NCI-H2081 treated with DMSO at 0.1 percent for 48 hours (cell line): ENCODE data around the gene NFKBIL1.
"Not testable (repeated sequence)": the region's sequence is repeated elsewhere in the genome, so short reads cannot be mapped to it uniquely, and the experiment has no call there.

ENCODE experiments used
- DNase-seq: peaks from one replicate; lab custom pipeline; 2025; lab: John Stamatoyannopoulos, UW

Gene NFKBIL1

GRCh38 chr6:31546958-31547726 is at the start of gene NFKBIL1:
TSS of gene NFKBIL1 (plus strand) at chr6:31547608. CDS start at chr6:31547695, 87 bp downstream.
- peak; percentile 87 for DNase-seq

- no peak for DNase-seq
Measured at GRCh38 chr6:31498748-31499147, 48.7 kb upstream of the NFKBIL1 start.

- DNase-seq: not testable (repeated sequence)
Measured at GRCh38 chr6:31499648-31500047, 47.8 kb upstream of the NFKBIL1 start.

DNA sequence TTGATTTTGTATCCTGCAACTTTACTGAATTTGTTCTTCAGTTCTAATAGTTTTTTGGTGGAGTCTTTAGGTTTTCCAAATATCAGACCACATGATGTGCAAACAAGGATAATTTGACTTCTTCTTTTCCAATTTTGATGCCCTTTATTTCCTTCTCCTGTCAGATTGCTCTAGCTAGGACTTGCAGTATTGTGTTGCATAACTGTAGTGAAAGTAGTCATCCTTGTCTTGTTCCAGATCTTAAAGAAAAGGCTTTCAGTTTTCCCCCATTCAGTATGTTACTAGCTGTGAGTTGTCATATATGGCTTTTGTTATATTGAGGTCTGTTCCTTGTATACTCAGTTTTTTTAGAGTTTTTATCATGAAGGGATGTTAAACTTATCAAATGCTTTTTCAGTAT is 44.8 kb upstream of the NFKBIL1 start:
- no peak for DNase-seq

DNA sequence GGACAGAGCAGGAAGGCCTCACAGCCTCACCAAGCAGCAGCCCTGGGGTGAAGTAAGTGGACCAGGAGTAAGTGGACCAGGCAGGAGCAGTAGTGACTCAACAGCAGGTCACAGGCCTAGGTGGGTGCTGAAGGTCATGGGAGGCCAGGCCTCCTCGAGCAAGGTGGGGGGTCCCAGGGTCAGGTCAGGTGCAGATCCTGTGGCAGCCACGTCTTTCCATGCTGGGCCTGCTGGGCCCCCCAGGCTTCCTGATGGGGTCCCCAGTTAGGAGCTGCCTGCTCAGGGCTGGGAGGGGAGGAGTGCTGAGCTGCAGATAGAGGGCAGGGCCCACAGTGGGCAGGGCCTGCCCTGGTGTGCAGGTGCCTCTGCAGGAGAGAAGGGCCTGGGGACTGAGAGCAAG is 38.4 kb upstream of the NFKBIL1 start:
- not testable (repeated sequence) for DNase-seq

GRCh38 chr6:31510007-31510406 is 37.4 kb upstream of the NFKBIL1 start:
- no peak for DNase-seq

GRCh38 chr6:31513456-31514165 is 33.8 kb upstream of the NFKBIL1 start:
- DNase-seq: no peak

DNA sequence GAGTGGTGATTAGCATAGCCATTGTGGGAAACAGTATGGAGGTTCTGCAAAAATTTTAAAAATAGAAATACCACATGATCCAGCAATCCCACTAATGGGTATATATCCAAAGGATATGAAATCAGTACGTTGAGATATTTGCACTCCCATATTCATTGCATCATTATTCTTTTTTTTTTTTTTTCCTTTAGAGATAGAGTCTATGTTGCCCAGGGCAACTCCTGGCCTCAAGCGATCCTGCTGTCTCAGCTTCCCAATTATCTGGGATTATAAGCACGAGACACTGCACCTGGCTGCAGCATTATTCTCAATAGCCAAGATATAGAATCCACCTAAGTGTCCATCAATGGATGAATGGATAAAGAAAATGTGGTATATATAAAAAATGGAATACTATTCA is 25.6 kb upstream of the NFKBIL1 start:
- no peak for DNase-seq

DNA sequence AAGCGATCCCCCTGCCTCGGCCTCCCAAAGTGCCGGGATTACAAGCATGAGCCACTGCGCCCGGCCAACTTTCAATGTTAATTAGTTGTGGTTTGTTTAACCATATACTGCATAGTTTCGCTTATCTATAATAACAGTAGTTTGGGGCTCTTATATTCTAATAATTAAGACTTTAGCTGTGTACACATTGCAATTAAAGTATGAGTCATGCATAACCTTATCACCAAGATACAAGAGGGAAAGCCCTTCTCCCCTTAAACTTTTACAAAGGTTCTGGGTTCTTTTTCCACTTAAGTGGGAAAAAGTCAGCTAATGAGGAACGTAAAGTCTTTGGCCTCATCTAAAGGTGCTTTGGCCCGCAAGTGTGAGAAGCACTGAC is 21.9 kb upstream of the NFKBIL1 start:
- DNase-seq: no peak

DNA sequence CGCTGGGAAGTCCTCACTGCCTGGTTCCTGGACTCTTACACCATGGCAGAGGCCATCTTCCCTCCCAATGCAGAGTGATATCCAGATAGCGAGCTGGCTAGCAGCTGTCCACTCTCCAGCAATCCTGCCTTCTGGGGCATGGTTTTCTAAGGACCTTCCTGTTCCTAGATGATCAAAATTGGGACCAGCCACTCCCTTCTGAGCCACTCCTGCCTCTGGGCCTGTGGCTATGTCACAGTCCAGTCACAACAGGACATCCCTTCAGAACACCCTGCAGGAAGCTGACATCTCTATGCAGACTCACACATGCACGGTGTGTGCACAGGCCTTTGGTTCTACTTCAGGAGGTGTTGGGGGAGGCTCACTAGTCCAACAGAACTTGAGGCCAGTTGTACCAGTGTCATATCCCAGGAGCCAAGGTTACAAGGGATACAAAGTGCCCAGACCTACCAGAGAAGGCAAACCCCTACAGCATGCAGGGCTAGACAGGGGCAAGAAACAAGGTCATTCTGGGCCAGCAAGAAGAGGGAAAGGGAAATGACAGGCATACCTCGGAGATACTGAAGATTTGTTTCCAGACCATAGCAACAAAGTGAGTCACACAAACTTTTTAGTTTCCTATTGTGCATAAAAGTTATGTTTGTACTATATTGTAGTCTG is 21.3 kb upstream of the NFKBIL1 start:
- no peak for DNase-seq

- no peak for DNase-seq
Measured at GRCh38 chr6:31528307-31528777, 19.1 kb upstream of the NFKBIL1 start.

DNA sequence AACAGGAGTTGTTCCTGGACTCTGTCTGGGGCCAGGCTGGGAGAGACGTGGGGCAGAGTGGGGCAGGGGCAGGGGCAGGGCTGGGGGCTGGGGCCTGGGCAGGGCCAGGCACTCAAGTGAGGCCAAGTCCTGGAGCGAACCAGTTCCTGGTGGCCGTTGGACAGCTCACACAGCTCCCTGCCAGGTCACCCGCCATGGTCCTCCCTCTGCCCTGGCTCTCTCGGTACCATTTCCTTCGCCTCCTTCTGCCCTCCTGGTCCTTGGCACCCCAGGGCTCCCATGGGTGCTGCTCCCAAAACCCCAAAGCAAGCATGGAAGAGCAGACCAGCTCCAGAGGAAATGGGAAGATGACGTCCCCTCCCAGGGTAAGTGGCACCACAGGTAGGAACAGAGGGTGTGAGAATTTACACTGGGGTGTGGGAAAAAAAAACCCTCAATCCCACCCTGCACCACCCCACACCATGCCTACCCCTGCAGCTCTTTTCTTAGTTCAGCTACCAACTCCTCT is 18.5 kb upstream of the NFKBIL1 start, which contains the start of gene MCCD1:
MCCD1 (plus strand) TSS at position 142 of the 508 bp plus-strand sequence; CDS start at position 195, 53 bp downstream.
- no peak for DNase-seq

DNA sequence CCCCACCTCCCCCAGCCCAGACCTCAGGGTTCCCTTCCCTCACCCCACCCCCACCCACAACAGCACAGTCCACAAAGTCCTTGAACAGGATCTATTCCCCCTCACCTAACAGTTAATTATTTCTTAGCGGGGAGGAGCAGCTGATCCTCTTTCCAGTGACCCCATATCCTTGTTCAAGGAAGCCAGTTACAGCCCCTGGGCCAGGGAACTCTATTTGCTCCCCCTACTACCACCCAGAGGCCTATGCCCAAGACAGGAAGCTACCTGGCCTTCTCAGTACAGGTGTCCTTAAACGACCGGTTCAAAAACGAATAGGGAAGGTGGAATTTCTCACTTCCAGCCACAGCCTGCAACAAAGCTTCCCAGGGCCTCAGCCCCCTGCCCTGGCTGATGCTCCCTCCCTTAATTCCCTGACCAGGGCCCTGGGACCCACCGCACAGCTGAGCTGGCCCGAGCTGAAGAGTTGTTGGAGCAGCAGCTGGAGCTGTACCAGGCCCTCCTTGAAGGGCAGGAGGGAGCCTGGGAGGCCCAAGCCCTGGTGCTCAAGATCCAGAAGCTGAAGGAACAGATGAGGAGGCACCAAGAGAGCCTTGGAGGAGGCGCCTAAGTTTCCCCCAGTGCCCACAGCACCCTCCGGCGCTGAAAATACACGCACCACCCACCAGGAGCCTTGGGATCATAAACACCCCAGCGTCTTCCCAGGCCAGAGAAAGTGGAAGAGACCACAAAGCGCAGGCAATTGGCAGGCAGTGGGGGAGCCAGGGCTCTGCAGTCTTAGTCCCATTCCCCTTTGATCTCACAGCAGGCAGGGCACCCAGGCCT is 17.9 kb upstream of the NFKBIL1 start:
- DNase-seq: no peak

DNA sequence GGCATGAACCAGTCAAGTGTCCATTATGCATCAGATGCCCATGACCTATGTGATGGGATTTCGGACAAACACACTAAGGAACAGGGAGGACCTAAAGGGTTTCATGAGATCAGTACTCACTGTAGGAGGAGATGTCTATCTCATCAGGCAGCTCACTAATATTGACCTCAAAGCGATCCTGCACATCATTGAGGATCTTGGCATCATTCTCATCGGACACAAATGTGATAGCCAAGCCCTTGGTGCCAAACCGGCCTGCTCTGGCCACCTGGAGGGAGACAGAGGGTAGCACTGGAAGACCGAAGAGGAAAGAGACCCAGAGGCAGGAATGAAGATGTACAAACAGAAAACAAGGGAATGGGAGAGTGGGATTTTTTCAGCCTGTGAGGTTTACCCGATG is 16.7 kb upstream of the NFKBIL1 start:
- no peak for DNase-seq

GRCh38 chr6:31531162-31531561 is 16.2 kb upstream of the NFKBIL1 start:
- no peak for DNase-seq

- no peak for DNase-seq
Measured at GRCh38 chr6:31531771-31532643, 15.4 kb upstream of the NFKBIL1 start.

DNA sequence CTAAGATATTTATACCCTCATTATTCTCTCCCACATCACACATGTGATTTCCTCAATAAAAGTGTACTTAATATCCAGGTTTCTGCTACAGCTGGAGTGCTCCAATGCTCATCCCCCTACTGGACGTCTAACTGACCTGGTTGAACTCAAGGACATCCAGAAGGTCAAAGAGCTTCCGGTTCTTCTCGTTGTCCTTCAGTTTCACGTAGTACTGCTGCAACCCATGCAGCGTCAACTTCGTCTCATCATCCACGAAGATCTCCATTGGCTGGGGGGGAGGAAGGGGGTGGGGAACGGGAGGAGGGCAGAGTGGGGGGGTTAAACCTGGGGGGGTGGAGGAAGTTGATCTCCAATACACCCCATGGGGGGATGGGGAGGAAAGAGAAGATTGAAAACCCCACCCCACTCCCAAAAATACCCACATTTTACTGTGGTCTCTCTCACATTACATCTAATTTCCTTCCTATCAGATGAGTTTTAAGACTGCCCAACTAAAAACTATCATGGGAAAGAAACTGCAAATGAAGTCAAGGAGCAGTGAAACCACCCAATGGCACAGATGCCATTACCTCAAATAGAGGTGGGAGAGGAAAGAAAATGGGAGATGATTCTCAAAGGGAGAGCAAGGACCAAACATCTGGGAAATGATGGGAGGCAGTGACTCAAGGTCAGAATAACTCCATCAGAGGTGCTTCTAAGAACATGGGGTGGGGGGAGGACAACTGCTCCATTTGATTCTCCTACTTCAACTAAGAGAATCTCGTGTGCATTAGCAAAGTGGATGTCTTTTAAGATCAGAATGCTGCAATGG is 14.6 kb upstream of the NFKBIL1 start:
- DNase-seq: no peak

- DNase-seq: no peak
Measured at GRCh38 chr6:31533455-31533841, 14.0 kb upstream of the NFKBIL1 start.

- DNase-seq: no peak
Measured at GRCh38 chr6:31534011-31534410, 13.4 kb upstream of the NFKBIL1 start.

DNA sequence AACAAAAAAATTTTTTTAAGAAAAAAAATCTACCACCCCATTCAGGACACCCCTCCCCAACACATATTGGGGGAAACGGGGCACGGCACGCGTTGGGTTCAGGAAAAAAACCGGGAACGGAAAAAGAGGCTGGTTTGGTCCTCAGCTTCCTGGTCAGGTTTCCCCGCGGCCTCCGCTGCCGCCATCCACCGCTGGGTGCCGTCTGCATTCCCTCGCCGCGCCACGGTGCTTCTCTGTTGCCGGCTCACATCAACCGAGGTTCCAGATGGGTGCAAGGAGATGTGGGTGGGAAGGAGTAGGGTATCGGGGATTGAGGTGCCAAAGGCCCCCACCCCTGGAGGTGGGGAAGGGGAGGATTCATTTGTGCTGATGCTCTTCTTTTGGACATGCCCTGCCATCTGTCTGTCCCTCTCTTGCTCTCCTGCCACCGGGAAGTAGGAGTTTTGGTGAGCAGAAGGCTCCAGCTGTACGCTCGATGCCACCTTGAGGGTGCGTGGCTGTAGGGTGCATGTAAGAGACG is 12.8 kb upstream of the NFKBIL1 start:
- no peak for DNase-seq
